MM.1S (cell line): ENCODE data around the gene THRB.

Source experiments
- DNase-seq: peaks from one replicate; pipeline ENCODE4 v3.0.0-alpha.2; 2015
- H2AFZ ChIP-seq: fragments of 300-600 bp; sonication (generic); 2 replicates; pipeline ENCODE4 v1.6.0; 2016; ENCODE audit warnings: antibody characterized with exemption, low read length
- H3F3A ChIP-seq: fragments of 300-600 bp; sonication (generic); 2 replicates; pipeline ENCODE4 v1.6.1; 2016; ENCODE audit warnings: mild to moderate bottlenecking, antibody characterized with exemption, low read length, moderate library complexity, mixed read lengths; ENCODE audit not compliant: insufficient read depth
- H3K27ac ChIP-seq: fragments of 300-600 bp; sonication (generic); 2 replicates; pipeline ENCODE4 v1.5.1; 2016; ENCODE audit warnings: mild to moderate bottlenecking, low read length
- H3K27me3 ChIP-seq: fragments of 300-600 bp; sonication (generic); replicated peaks from 2 replicates; pipeline ENCODE4 v1.6.0; 2016; ENCODE audit warnings: low read length; ENCODE audit not compliant: insufficient read depth
- H3K36me3 ChIP-seq: fragments of 300-600 bp; sonication (generic); replicated peaks from 2 replicates; pipeline ENCODE4 v1.6.1; 2016; ENCODE audit warnings: mild to moderate bottlenecking, low read length, mixed read lengths; ENCODE audit not compliant: insufficient read depth
- H3K4me1 ChIP-seq: fragments of 300-600 bp; sonication (generic); 2 replicates; pipeline ENCODE4 v1.6.1; 2016; ENCODE audit warnings: low read length, mixed read lengths
- H3K4me2 ChIP-seq: fragments of 300-600 bp; sonication (generic); 2 replicates; pipeline ENCODE4 v1.6.0; 2016; ENCODE audit warnings: low read depth, low read length
- H3K4me3 ChIP-seq: fragments of 300-600 bp; sonication (generic); 2 replicates; pipeline ENCODE4 v1.5.1; 2016; ENCODE audit warnings: low read length, mixed read lengths
- H3K79me2 ChIP-seq: fragments of 300-600 bp; sonication (generic); 2 replicates; pipeline ENCODE4 v1.6.1; 2016; ENCODE audit warnings: mixed run types, low read length, mixed read lengths
- H3K9ac ChIP-seq: fragments of 300-600 bp; sonication (generic); 2 replicates; pipeline ENCODE4 v1.6.1; 2016; ENCODE audit warnings: low read length, mixed read lengths
- H3K9me2 ChIP-seq: fragments of 300-600 bp; sonication (generic); replicated peaks from 2 replicates; pipeline ENCODE4 v1.6.1; 2016; ENCODE audit warnings: mild to moderate bottlenecking, low read length, mixed read lengths; ENCODE audit not compliant: insufficient read depth
- H3K9me3 ChIP-seq: fragments of 300-600 bp; sonication (generic); replicated peaks from 2 replicates; pipeline ENCODE4 v1.6.1; 2016; ENCODE audit warnings: mild to moderate bottlenecking, low read length, mixed read lengths; ENCODE audit not compliant: insufficient read depth
- H4K20me1 ChIP-seq: fragments of 300-600 bp; sonication (generic); 2 replicates; pipeline ENCODE4 v1.6.1; 2016; ENCODE audit warnings: mild to moderate bottlenecking, low read length, moderate library complexity, mixed read lengths; ENCODE audit not compliant: insufficient read depth
- CTCF ChIP-seq: fragments of 300-600 bp; sonication (generic); IDR thresholded peaks from 2 replicates; pipeline ENCODE4 v1.5.1; 2016; ENCODE audit warnings: antibody characterized with exemption, low read length, mixed read lengths
- EZH2 ChIP-seq: fragments of 300-600 bp; sonication (generic); optimal IDR thresholded peaks from 2 replicates; pipeline ENCODE3; 2017; ENCODE audit warnings: low read depth, mild to moderate bottlenecking, antibody characterized with exemption, low read length, mixed read lengths
- EZH2phosphoT487 ChIP-seq: fragments of 300-600 bp; sonication (generic); IDR thresholded peaks from 2 replicates; pipeline ENCODE4 v1.6.1; 2018; ENCODE audit warnings: antibody characterized with exemption, low read length

THRB gene

DNA sequence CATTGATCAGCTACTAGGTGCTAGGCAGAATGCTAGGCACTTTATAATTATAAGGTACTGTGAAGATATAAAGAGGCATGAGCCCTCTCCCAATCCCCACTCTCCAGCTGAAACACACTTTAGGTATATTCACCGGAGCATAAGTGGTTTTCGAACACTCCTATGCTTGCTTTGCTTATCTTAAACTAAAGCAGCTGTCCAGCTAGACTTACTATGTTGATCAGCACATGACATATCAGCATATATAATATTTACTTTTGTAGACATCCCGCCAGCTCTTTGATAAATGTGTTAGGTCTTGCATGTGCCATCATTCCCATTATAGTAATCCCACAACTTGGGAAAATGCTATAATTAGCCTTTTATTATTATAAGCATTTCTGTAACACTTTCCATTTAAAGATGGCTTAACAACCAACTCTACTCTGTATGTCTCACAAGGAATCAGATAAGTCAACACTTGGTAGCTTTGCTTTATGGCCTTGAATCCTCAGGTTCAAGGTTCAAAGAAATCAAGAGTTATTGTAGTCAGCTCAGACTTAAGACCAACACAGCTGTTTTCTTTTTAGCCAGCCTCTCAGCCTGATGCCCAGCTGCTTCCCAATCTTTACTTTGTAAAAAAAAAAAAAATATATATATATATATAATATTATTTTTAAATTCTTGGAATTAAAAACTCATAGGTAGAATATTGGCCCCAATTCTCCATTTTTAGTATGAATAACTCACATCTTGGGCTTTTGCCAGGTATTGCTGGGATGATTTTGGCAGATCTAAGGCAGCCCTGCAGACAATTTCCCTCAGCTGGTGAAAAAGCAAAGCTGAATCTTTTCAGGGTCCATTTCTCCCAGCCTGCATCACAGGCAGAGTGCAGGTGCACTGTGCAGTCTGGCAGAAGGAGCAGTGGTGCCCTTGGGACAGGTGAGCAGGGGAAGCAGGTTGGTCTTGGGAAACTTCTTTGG is 104.2 kb downstream of the THRB start:
- Histone ChIP-seq H3K9me2 (no peaks in the 10 kb centered on the region), H3K4me3 (no peak overlapping the region), H3K79me2 (no peaks in the 10 kb centered on the region), H3K4me1 (no peaks in the 10 kb centered on the region), H3K4me2 (no peak overlapping the region), H3K36me3 (no peaks in the 10 kb centered on the region), H4K20me1 (no peaks in the 10 kb centered on the region), H2AFZ (no peak overlapping the region), H3F3A (no peaks in the 10 kb centered on the region), H3K9ac (no peak overlapping the region), H3K9me3 (no peaks in the 10 kb centered on the region), H3K27ac (no peak overlapping the region), H3K27me3 (no peaks in the 10 kb centered on the region)
- no peak for TF ChIP-seq EZH2
- no peak for TF ChIP-seq EZH2phosphoT487
- TF ChIP-seq CTCF: no peak
- no peak for DNase-seq

DNA sequence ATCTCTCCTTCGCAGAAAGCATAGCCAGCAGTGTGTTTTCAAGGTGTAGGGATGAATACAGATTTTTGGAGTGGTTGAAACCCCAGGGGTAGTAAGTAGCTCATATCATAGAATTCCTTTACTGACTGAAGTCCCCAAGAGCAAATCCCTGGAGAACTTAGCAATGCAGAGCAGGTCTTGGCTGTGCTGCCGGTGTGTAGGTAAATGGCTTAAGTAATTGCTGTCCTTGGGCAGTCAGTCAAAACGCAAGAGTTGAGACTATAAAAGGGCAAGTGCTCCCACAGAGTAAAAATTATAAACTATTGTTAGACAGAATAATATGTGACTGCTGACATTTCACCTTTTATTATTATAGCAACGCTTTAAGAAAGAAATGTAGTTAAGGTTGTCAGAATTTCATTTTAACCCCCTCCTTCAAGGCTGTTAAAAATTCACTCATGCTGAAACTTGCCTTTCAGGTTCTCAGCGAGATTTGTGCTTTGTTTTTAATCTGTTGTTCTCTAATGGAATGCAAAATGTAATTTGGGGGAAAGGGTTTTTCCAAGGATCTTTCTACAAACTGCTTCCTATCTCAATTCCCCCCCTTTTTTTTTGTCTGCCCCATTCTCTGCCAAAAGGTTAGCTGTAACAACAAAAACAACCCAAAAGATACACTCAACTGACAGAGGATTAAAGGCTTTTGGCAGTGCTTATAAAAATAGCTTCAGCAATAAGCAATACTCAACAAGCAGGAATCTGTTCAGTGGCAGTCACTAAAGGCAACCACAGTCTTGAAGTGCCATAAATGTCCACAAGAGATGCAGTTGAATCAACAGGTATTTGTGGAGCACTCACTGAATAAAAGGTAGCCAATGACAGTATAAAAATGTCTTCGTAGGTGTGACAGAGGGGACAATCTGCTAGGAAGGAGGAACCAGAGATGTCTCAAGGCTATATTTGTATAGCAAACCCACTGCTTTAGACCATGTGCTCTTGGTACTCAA is 105.3 kb downstream of the THRB start:
- Histone ChIP-seq H3K9ac (no peak overlapping the region), H3K36me3 (no peaks in the 10 kb centered on the region), H3K4me2 (no peak overlapping the region), H3K9me3 (no peaks in the 10 kb centered on the region), H3K79me2 (no peaks in the 10 kb centered on the region), H3K9me2 (no peaks in the 10 kb centered on the region), H2AFZ (no peak overlapping the region), H3F3A (no peaks in the 10 kb centered on the region), H3K27me3 (no peaks in the 10 kb centered on the region), H3K4me1 (no peaks in the 10 kb centered on the region), H3K27ac (no peak overlapping the region), H4K20me1 (no peaks in the 10 kb centered on the region), H3K4me3 (no peak overlapping the region)
- DNase-seq: no peak
- no peak for TF ChIP-seq CTCF
- TF ChIP-seq EZH2: no peak
- TF ChIP-seq EZH2phosphoT487: no peak

GRCh38 chr3:24388611-24389010 is 106.0 kb downstream of the THRB start:
- Histone ChIP-seq H3K4me3 (no peak overlapping the region), H3K9ac (no peak overlapping the region), H3K9me2 (no peaks in the 10 kb centered on the region), H3F3A (no peaks in the 10 kb centered on the region), H3K9me3 (no peaks in the 10 kb centered on the region), H4K20me1 (no peaks in the 10 kb centered on the region), H3K36me3 (no peaks in the 10 kb centered on the region), H3K4me1 (no peaks in the 10 kb centered on the region), H3K4me2 (no peak overlapping the region), H3K27ac (no peak overlapping the region), H2AFZ (no peak overlapping the region), H3K27me3 (no peaks in the 10 kb centered on the region), H3K79me2 (no peaks in the 10 kb centered on the region)
- DNase-seq: no peak
- TF ChIP-seq CTCF (no peak), EZH2phosphoT487 (no peak), EZH2 (no peak)
